22Rv1 (cell line): Measurements from ENCODE around the gene EPB41.

ENCODE experiments used
- ZFX ChIP-seq: fragments of 450-650 bp; IDR thresholded peaks from 2 replicates; pipeline ENCODE4 v1.6.1; 2017; ENCODE audit warnings: antibody characterized with exemption, borderline replicate concordance
- TF ChIP-seq, protein P1 (sequence below): fragments of 450-650 bp; IDR thresholded peaks from 2 replicates; pipeline ENCODE4 v1.5.1; 2017; ENCODE audit warnings: mild to moderate bottlenecking

DNA sequence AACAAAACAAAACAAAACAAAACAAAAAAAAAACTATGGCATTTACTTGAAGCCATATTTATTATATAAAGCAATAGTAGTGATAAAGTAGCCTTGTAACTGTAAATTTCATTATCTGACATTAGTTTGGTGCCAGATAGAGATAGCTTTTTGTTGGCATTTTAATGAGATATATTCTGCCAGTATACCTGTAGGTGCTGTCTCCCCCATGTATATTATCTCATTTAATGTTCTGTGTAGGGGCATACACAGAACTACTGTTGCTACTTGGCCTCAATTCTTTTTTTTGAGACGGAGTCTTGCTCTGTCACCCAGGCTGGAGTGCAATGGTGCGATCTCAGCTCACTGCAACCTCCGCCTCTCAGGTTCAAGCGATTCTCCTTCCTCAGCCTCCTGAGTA lies 141.9 kb downstream of the EPB41 start:
- TF ChIP-seq, protein P1, sequence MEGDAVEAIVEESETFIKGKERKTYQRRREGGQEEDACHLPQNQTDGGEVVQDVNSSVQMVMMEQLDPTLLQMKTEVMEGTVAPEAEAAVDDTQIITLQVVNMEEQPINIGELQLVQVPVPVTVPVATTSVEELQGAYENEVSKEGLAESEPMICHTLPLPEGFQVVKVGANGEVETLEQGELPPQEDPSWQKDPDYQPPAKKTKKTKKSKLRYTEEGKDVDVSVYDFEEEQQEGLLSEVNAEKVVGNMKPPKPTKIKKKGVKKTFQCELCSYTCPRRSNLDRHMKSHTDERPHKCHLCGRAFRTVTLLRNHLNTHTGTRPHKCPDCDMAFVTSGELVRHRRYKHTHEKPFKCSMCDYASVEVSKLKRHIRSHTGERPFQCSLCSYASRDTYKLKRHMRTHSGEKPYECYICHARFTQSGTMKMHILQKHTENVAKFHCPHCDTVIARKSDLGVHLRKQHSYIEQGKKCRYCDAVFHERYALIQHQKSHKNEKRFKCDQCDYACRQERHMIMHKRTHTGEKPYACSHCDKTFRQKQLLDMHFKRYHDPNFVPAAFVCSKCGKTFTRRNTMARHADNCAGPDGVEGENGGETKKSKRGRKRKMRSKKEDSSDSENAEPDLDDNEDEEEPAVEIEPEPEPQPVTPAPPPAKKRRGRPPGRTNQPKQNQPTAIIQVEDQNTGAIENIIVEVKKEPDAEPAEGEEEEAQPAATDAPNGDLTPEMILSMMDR: no peak
- TF ChIP-seq ZFX: no peak
